GM10266 (cell line): Measurements from ENCODE around the gene TENT4A.

Source experiments
- DNase-seq: peaks from one replicate; pipeline ENCODE4 v3.0.0; 2012; ENCODE audit errors: extremely low spot score
- TF ChIP-seq, protein P1 (sequence below): IDR thresholded peaks from 2 replicates; pipeline ENCODE4 v1.5.1; 2012; ENCODE audit warnings: mild to moderate bottlenecking, low read depth; ENCODE audit not compliant: control insufficient read depth, insufficient read depth; ENCODE audit errors: missing control alignments

TENT4A gene

DNA sequence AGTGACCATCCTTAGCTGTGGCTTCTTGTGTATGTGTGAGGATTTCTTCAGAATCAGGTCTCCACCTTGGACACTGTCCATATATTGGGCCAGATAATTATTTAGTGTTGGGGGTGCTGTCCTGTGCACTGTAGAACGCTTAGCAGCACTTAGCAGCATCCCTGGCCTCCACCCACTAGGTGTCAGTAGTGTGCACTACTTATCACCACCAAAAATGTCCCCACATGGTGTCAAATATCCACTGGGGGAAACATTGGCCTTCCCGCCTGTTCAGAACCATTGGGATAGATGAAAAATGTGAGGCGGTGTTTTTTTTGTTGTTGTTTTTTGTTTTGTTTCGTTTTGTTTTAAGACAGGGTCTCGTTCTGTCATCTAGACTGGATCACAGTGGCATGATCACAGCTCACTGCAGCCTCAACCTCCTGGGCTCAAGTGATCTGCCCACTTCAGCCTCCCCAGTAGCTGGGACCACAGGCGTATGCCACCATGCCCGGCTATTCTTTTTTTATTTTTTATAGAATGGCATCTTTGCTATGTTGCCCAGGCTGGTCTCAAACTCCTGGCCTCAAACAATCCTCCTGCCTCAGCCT, 67.7 kb downstream of the TENT4A start:
- no peak for DNase-seq
- TF ChIP-seq, protein P1, sequence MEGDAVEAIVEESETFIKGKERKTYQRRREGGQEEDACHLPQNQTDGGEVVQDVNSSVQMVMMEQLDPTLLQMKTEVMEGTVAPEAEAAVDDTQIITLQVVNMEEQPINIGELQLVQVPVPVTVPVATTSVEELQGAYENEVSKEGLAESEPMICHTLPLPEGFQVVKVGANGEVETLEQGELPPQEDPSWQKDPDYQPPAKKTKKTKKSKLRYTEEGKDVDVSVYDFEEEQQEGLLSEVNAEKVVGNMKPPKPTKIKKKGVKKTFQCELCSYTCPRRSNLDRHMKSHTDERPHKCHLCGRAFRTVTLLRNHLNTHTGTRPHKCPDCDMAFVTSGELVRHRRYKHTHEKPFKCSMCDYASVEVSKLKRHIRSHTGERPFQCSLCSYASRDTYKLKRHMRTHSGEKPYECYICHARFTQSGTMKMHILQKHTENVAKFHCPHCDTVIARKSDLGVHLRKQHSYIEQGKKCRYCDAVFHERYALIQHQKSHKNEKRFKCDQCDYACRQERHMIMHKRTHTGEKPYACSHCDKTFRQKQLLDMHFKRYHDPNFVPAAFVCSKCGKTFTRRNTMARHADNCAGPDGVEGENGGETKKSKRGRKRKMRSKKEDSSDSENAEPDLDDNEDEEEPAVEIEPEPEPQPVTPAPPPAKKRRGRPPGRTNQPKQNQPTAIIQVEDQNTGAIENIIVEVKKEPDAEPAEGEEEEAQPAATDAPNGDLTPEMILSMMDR: peak; percentile 67

DNA sequence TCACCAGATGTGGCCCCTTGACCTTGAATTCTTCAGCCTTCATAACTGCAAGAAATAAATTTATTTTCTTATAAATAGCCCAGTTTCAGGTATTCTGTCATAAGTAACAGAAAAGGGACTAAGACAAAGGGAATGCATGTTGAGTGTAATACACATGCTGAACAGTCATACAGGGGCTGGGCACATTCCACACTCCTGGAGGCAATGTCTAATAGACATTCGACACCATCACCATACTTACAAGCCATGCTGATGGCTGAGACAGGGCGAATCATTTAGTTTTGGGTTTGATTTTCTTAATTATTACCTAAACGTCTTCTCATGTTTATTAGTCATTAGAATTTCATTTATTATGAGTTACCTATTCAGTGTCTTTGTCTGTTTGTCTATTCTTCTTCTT, 68.5 kb downstream of the TENT4A start:
- TF ChIP-seq, protein P1: no peak
- DNase-seq: no peak

DNA sequence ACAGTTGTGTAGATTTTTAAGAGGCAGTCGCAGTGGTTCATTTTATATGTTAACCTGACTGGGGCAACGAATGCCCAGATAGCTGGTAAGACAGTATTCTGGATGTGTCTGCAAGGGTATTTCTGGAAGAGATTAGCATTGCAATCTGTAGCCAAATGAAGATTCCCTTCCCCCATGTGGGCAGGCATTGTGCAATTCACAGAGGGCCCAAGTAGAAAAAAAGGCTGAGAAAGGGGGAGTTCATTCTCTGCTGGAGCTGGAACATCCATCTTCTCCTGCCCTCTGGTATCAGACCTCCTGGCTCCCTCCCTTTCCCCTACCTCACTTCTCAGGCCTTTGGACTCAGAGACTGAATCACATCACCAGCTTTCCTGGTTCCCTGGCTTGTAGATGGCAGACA, 70.6 kb downstream of the TENT4A start:
- no peak for DNase-seq
- TF ChIP-seq, protein P1: no peak

DNA sequence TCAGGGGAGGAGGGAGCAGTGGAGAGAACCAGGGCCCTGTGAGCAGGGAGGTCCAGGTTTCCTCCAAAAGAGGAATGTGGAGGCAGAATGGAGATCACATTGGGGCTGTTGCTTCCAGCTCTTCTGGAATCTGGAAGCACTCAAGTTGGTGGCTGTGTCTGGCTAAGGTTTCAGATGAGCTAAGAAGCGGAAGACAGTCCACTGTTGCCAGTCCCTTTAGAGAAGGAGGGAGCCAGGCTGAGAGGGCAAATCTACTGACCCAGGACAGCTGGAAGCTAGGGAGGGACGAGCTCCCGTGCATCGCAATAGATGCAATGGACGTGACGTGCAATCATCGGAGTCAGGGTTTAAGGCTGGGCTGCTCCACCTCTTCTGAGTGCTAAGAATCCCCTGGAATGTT, 71.2 kb downstream of the TENT4A start:
- TF ChIP-seq, protein P1: no peak

DNA sequence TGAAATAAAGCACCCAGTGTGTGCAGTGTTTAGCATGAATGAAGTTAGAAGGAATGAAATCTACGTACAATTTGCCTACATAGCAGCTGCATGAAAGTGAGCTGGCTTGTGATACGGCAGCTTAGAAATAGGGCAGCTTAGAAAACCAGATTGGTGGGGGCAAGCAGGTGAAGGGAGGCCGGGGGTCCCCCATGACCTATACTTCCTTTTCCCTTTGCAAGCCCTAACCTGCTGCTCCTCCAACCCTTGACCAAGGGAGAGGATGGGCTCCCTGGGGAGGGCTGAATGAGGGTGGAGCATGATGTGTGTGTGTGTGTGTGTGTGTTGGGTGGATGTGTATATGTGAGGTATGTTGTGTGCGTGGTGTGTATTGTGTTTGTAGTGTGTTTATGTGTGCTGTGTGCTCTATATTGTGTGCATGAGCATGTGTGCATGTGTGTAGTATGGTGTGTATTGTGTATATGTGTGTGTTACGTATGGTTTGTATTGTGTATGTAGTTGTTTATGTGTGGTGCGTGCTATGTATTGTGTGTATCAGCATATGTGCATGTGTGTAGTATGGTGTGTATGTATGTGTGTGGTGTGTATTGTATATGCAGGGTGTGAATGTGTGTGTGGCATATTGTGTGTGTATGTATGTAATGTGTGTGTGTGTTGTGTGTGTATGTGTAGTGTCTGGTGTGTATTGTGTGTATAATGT, 72.1 kb downstream of the TENT4A start:
- TF ChIP-seq, protein P1: no peak
- no peak for DNase-seq

More for the DNA sequence above, 71.2 kb downstream of the TENT4A start:
- DNase-seq: no peak

DNA sequence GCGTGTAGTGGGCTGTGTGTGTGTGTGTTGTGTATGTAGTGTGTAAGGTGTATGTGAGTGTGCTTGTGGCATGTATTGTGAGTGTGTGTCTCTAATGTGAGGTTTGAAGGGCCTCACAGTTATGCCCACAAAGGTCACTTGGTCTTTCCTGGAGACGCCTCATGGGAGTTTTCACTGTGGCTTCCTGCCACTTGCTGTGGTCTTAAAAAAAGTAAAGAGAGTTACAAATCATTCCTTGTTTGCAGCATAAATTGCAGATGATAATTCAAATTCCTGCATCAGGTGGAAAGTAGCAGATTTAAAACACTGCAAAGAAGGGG, 72.6 kb downstream of the TENT4A start:
- TF ChIP-seq, protein P1: no peak
- no peak for DNase-seq

DNA sequence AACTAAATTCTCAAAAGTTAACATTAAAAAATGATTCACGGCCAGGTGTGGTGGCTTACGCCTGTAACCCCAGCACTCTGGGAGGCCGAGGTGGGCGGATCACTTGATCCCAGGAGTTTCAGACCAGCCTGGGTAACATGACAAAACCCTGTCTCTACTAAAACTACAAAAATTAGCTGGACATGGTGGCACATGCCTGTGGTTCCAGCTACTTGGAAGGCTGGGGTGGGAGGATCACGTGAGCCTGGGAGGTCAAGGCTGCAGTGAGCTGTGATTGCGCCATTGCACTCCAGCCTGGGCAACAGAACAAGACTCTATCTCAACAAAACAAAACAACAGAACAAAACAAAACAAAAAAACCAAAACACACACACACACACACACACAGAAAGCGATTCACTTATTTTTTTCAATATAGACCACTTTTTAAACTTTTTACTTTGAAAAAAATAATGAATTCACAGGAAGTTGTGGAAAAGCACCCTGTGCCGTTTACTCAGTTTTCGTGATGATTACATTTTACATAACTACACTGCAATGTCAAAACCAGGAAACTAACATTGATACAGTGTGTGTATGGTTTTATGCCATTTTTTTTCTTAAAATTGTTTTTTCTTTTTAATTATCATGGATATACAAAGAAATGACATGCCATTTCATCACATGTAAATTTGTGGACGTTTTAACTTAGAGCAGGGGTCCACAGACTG, 73.7 kb downstream of the TENT4A start:
- DNase-seq: no peak
- TF ChIP-seq, protein P1: no peak
